CD14-positive monocyte (primary cell): ENCODE measurements around the gene ZNF385B. TPM values are rescaled to one million over a fixed set of nuclear protein-coding genes. Genes with fewer than 3 reads are reported as not detected.

Source experiments
- DNase-seq, 3 donors: peaks; one replicate each; pipeline ENCODE4 v3.0.0-alpha.2; 2011 to 2022
- H2AFZ ChIP-seq: 2 replicates; pipeline ENCODE4 v1.6.0; 2012; ENCODE audit warnings: mild to moderate bottlenecking, low read depth, low read length, inconsistent platforms; ENCODE audit not compliant: insufficient read depth, poor library complexity, severe bottlenecking
- H3K27ac ChIP-seq, 2 donors: 1 replicate in 1 of 2; 2 replicates in 1 of 2; pipeline ENCODE4 v1.5.1; 2012 to 2013; ENCODE audit warnings: low read length in 2 of 2, control low read depth in 1 of 2, inconsistent platforms in 1 of 2, low read depth in 1 of 2, mild to moderate bottlenecking in 1 of 2
- H3K27me3 ChIP-seq, 2 donors: one replicate each; pipeline versions ENCODE4 v1.6.0 to v1.6.1; 2011 to 2013; ENCODE audit warnings: low read length in 2 of 2; ENCODE audit not compliant: control insufficient read depth in 2 of 2, insufficient read depth in 2 of 2
- H3K36me3 ChIP-seq, 2 donors: replicated peaks in 1 of 2; 1 replicate in 1 of 2; 2 replicates in 1 of 2; pipeline versions ENCODE4 v1.5.1 to v1.6.1; 2012 to 2013; ENCODE audit warnings: low read length in 2 of 2, control low read depth in 1 of 2, inconsistent platforms in 1 of 2, mild to moderate bottlenecking in 1 of 2; ENCODE audit not compliant: insufficient read depth in 2 of 2, control insufficient read depth in 1 of 2
- H3K4me1 ChIP-seq, 2 donors: 1 replicate in 1 of 2; 2 replicates in 1 of 2; pipeline versions ENCODE4 v1.5.1 to v1.6.1; 2012 to 2013; ENCODE audit warnings: low read length in 2 of 2, control low read depth in 1 of 2, inconsistent platforms in 1 of 2, mild to moderate bottlenecking in 1 of 2, moderate library complexity in 1 of 2; ENCODE audit not compliant: insufficient read depth in 2 of 2, control insufficient read depth in 1 of 2
- H3K4me2 ChIP-seq: replicated peaks from 2 replicates; pipeline ENCODE3; 2012; ENCODE audit warnings: low read length, moderate library complexity, mild to moderate bottlenecking; ENCODE audit not compliant: poor library complexity, severe bottlenecking; ENCODE audit errors: extremely low read depth
- H3K4me3 ChIP-seq, 3 experiments: fragments of 200-600 bp in 1 of 3; sonication (generic) in 1 of 3; replicated peaks in 1 of 3; 1 replicate in 2 of 3; 2 replicates in 1 of 3; pipeline ENCODE4 v1.5.1; 2011 to 2013; ENCODE audit warnings: low read length in 3 of 3, mild to moderate bottlenecking in 3 of 3, control low read depth in 2 of 3, low read depth in 2 of 3, inconsistent platforms in 1 of 3, moderate library complexity in 1 of 3
- H3K79me2 ChIP-seq: 2 replicates; pipeline ENCODE4 v1.6.0; 2012; ENCODE audit warnings: mild to moderate bottlenecking, control low read depth, inconsistent platforms, low read length, moderate library complexity; ENCODE audit not compliant: insufficient read depth
- H3K9ac ChIP-seq: 2 replicates; pipeline ENCODE4 v1.6.0; 2017; ENCODE audit warnings: low read length, mild to moderate bottlenecking; ENCODE audit not compliant: insufficient read depth, poor library complexity, severe bottlenecking
- H3K9me3 ChIP-seq, 2 donors: replicated peaks in 1 of 2; 1 replicate in 1 of 2; 2 replicates in 1 of 2; pipeline versions ENCODE4 v1.5.1 to v1.6.1; 2012 to 2013; ENCODE audit warnings: low read length in 2 of 2, control low read depth in 1 of 2; ENCODE audit not compliant: control insufficient read depth in 1 of 2, insufficient read depth in 1 of 2
- H4K20me1 ChIP-seq: 2 replicates; pipeline ENCODE4 v1.6.0; 2012; ENCODE audit warnings: mild to moderate bottlenecking, low read length, control low read depth, moderate library complexity; ENCODE audit not compliant: insufficient read depth
- H3K27ac Mint-ChIP-seq, 7 donors: one replicate each; pipeline ENCODE4 v1.8.0; 2020; ENCODE audit warnings: mild to moderate bottlenecking in 7 of 7, mixed read lengths in 7 of 7, moderate library complexity in 6 of 7, inconsistent platforms in 2 of 7
- H3K27me3 Mint-ChIP-seq, 3 donors: one replicate each; pipeline ENCODE4 v1.8.0; 2021 to 2022; ENCODE audit warnings: low read depth in 3 of 3, mild to moderate bottlenecking in 3 of 3, mixed read lengths in 3 of 3, moderate library complexity in 3 of 3, inconsistent platforms in 1 of 3
- H3K36me3 Mint-ChIP-seq, 2 donors: one replicate each; pipeline ENCODE4 v1.8.0; 2020; ENCODE audit warnings: mixed read lengths in 2 of 2, inconsistent platforms in 1 of 2, mild to moderate bottlenecking in 1 of 2
- H3K4me1 Mint-ChIP-seq: one replicate; pipeline ENCODE4 v1.8.0; 2020; ENCODE audit warnings: mild to moderate bottlenecking, mixed read lengths
- H3K4me3 Mint-ChIP-seq, 2 donors: one replicate each; pipeline ENCODE4 v1.8.0; 2020; ENCODE audit warnings: mild to moderate bottlenecking in 2 of 2, mixed read lengths in 2 of 2, moderate library complexity in 1 of 2
- H3K9me3 Mint-ChIP-seq, 7 donors: one replicate each; pipeline ENCODE4 v1.8.0; 2020 to 2022; ENCODE audit warnings: mixed read lengths in 7 of 7, mild to moderate bottlenecking in 6 of 7, moderate library complexity in 6 of 7, inconsistent platforms in 2 of 7
- WGBS: methylation state at CpG from one replicate; pipeline ENCODE4 v1.1.5; 2013; ENCODE audit warnings: missing lambda C conversion rate; ENCODE audit not compliant: insufficient coverage; 5-methylcytosine and 5-hydroxymethylcytosine counted together
- intact Hi-C, 2 donors: fragments of 100-400 bp; cut with micrococcal nuclease; formaldehyde crosslinking; loops; one replicate each; pipeline versions ENCODE4 v1.15.0 to v1.15.1; 2023
- polyA plus RNA-seq, 3 donors: library from polyadenylated mRNA; depleted of rRNA in 1 of 3; unstranded in 2 of 3; stranded (reverse) in 1 of 3; fragments of 300-500 nt in 2 of 3; fragments of >200 nt in 1 of 3; fragmentation: Illumina TruSeq in 2 of 3; gene quantifications; 1 replicate in 2 of 3; 2 replicates in 1 of 3; pipeline ENCODE4 v1.2.3, GENCODE V29; 2012 to 2021
- TF ChIP-seq, protein P1 (sequence below): fragments of 200-600 bp; IDR thresholded peaks from one replicate; pipeline ENCODE4 v1.8.0; 2022; ENCODE audit warnings: antibody characterized with exemption, mild to moderate bottlenecking

The ZNF385B gene
- polyA plus RNA-seq, 3 donors: not detected

DNA sequence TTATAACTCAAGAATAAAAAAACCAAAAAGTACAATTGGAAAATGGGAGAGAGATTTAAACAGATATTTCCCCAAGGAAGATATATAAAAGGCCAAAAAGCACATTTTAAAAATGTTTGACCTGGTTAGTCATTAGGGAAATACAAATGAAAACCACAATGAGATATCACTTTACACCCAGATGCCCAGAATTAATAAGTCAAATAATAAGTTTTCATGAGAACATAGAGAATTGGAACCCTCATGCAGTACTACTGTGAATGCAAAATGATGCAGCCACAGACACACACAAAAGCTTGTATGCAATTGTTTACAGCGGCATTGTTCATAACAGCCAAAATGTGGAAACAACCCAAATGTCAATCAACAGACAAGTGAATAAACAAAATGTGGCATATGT lies 165.9 kb downstream of the ZNF385B start:
- no peak for DNase-seq
- Histone ChIP-seq H3K9me3 (no peaks in the 10 kb centered on the region), H4K20me1 (no peaks in the 10 kb centered on the region), H3K4me2 (no peak overlapping the region), H3K36me3 (no peaks in the 10 kb centered on the region), H3K79me2 (no peaks in the 10 kb centered on the region), H3K4me1 (no peaks in the 10 kb centered on the region), H2AFZ (no peak overlapping the region), H3K27ac (no peak overlapping the region), H3K27me3 (no peaks in the 10 kb centered on the region), H3K4me3 (no peak overlapping the region), H3K9ac (no peak overlapping the region)
- H3K27ac Mint-ChIP-seq: no peak overlapping the region
- peaks cover 0 to 2% (median 0%) of the 10 kb centered on the region in 7 donors for H3K9me3 Mint-ChIP-seq
- H3K27me3 Mint-ChIP-seq: peaks cover 0 to 1% (median 1%) of the 10 kb centered on the region in 3 donors
- intact Hi-C loops: no loop called here
- H3K36me3 Mint-ChIP-seq: no peaks in the 10 kb centered on the region
- TF ChIP-seq, protein P1, sequence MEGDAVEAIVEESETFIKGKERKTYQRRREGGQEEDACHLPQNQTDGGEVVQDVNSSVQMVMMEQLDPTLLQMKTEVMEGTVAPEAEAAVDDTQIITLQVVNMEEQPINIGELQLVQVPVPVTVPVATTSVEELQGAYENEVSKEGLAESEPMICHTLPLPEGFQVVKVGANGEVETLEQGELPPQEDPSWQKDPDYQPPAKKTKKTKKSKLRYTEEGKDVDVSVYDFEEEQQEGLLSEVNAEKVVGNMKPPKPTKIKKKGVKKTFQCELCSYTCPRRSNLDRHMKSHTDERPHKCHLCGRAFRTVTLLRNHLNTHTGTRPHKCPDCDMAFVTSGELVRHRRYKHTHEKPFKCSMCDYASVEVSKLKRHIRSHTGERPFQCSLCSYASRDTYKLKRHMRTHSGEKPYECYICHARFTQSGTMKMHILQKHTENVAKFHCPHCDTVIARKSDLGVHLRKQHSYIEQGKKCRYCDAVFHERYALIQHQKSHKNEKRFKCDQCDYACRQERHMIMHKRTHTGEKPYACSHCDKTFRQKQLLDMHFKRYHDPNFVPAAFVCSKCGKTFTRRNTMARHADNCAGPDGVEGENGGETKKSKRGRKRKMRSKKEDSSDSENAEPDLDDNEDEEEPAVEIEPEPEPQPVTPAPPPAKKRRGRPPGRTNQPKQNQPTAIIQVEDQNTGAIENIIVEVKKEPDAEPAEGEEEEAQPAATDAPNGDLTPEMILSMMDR: no peak
- WGBS: no CpG with 5 or more reads among the region's 1 CpG
- no peaks in the 10 kb centered on the region for H3K4me1 Mint-ChIP-seq
- H3K4me3 Mint-ChIP-seq: no peak overlapping the region

DNA sequence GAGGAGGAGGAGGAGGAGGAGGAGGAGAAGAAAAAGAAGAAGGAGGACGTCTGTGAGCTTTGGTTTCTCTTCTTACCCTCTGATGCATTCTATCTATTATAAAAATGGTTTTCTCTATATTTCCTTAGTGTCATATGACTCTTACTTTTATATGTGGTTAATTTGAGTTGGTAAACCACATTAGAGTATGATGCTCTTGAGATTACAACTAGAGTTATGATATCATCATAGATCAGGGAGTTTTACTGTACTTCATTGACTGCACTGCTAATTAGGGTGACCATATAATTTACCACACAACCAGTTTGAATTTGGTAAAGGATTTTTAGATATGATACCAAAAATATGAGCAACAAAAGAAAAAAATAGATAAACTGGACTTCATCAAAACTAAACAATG lies 166.4 kb downstream of the ZNF385B start:
- no peak for DNase-seq
- Mint-ChIP-seq H3K36me3 (no peaks in the 10 kb centered on the region), H3K4me1 (no peaks in the 10 kb centered on the region), H3K27me3 (peaks cover 0 to 1% (median 1%) of the 10 kb centered on the region in 3 donors), H3K9me3 (peaks cover 0 to 2% (median 0%) of the 10 kb centered on the region in 7 donors), H3K4me3 (no peak overlapping the region), H3K27ac (no peak overlapping the region)
- Histone ChIP-seq H2AFZ (no peak overlapping the region), H3K36me3 (no peaks in the 10 kb centered on the region), H3K4me1 (no peaks in the 10 kb centered on the region), H3K27ac (no peak overlapping the region), H3K4me2 (no peak overlapping the region), H3K27me3 (no peaks in the 10 kb centered on the region), H3K9me3 (no peaks in the 10 kb centered on the region), H4K20me1 (no peaks in the 10 kb centered on the region), H3K79me2 (no peaks in the 10 kb centered on the region), H3K9ac (no peak overlapping the region), H3K4me3 (no peak overlapping the region)
- no CpG with 5 or more reads among the region's 1 CpG for WGBS
- TF ChIP-seq, protein P1: no peak
- intact Hi-C loops: no loop called here
